Fibroblast of lung (primary cell): Measurements from ENCODE around the gene CALCOCO1.
A peak's percentile ranks its signal among the peaks of the same experiment; 100 is the strongest.

ENCODE experiments used
- CTCF ChIP-seq, 2 donors: IDR thresholded peaks in 1 of 2; conservative IDR thresholded peaks in 1 of 2; 1 replicate in 1 of 2; 2 replicates in 1 of 2; pipeline ENCODE4 v1.5.1; 2011 to 2012; ENCODE audit warnings: low read length in 2 of 2, control low read depth in 1 of 2, inconsistent platforms in 1 of 2, low read depth in 1 of 2, mild to moderate bottlenecking in 1 of 2
- EZH2 ChIP-seq: IDR thresholded peaks from 2 replicates; pipeline ENCODE4 v1.5.1; 2012; ENCODE audit warnings: low read length, control low read depth, mild to moderate bottlenecking; ENCODE audit errors: missing control alignments

DNA sequence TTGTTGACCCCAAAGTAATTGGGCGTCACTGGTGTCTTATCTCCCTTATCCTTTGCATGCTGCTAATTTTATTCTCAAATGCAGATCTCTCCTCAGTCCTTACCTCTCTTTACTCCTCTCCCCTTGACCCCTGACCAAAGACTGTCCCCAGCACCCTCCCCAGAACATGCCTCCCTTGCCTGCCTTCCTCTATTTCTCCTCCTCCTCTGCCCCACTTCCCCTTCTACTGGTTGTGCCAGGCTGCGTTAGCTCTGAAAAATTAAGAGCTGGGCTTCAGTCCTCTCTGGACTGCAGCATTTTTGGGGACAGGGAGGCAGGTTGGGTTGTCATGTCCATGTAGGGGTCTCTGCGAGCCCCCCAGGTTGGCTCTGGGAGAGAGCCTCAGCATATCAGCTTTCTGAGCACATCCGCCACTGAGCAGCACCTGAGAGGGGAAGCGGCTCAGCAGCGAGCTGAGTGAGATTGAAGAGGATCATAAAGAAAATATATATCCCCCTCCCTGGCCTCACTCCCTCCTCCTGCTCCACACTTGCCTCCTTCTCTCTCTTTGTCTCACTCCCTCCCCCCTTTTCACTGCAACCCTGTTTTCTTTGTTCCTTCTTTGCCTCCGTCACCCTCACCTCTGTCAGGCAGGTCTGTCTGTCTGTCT, 31.0 kb upstream of the CALCOCO1 start:
- TF ChIP-seq CTCF (conservative IDR thresholded peaks at IDR 0.05 in 1 of 2, IDR thresholded peaks at IDR 0.05 in 1 of 2; ENCODE audit: low read depth in 1 of 2, low read length in 2 of 2), result peak in 1 of 2 donors; percentile 1
- TF ChIP-seq EZH2, result no peak
